Left colon (tissue), 2 donors: ENCODE data around the gene TCF12. TPM values are rescaled to one million over a fixed set of nuclear protein-coding genes. Genes with fewer than 3 reads are reported as not detected.
"Not testable (repeated sequence)": the region's sequence is repeated elsewhere in the genome, so short reads cannot be mapped to it uniquely, and the experiment has no call there.

Experiments used
- ATAC-seq: fragments of 200-7000 bp; cut with Tn5 transposase; one replicate; pipeline ENCODE4 v1.9.1; 2020; ENCODE audit warnings: mild to moderate bottlenecking, moderate library complexity
- DNase-seq, 2 donors: peaks; one replicate each; pipeline ENCODE4 v3.0.0-alpha.2; 2020
- intact Hi-C, 2 donors: fragments of 100-400 bp; cut with DNase I in 1 of 2; cut with micrococcal nuclease in 1 of 2; formaldehyde crosslinking; loops; one replicate each; pipeline versions ENCODE4 v1.11.2 to v1.14.0; 2022; cut with DNase I, micrococcal nuclease
- total RNA-seq, 2 donors: library from RNA; stranded (reverse); fragmentation: NEBNext Ultra II Directional; extraction: Animal tissue kit (Norgen Biotek cat#: 25700); gene quantifications; one replicate each; pipeline ENCODE4 v1.2.1, GENCODE V29; 2021
- donor health status: DM: no; HTN: no; CAD: no.
- donor health status: DM: yes; HTN: yes; CAD: no.

TCF12 gene
- total RNA-seq, 2 donors from 2014 or later: 80.5 to 82.8 TPM

- no peak for DNase-seq
- intact Hi-C loops: no loop called here
- no peak for ATAC-seq
Observed at GRCh38 chr15:56996093-56996492, 77.6 kb downstream of the TCF12 start.

GRCh38 chr15:56996746-56997470 is 78.5 kb downstream of the TCF12 start:
- no peak for DNase-seq
- ATAC-seq: no peak
- intact Hi-C loops: no loop called here

- DNase-seq (no peak), ATAC-seq (no peak)
- intact Hi-C loops: no loop called here
Observed at GRCh38 chr15:57003418-57003817, 85.0 kb downstream of the TCF12 start.

- DNase-seq (no peak), ATAC-seq (no peak)
- intact Hi-C loops: no loop called here
Observed at GRCh38 chr15:57005244-57005643, 86.8 kb downstream of the TCF12 start.

- ATAC-seq, DNase-seq, intact Hi-C loops: not testable (repeated sequence)
Observed at GRCh38 chr15:57007797-57008196, 89.4 kb downstream of the TCF12 start.

- ATAC-seq (no peak), DNase-seq (no peak)
- intact Hi-C loops: no loop called here
Observed at GRCh38 chr15:57010724-57011123, 92.3 kb downstream of the TCF12 start.

GRCh38 chr15:57012556-57012955 is 94.1 kb downstream of the TCF12 start:
- ATAC-seq (no peak), DNase-seq (no peak)
- intact Hi-C loops: no loop called here

GRCh38 chr15:57014896-57015295 is 96.5 kb downstream of the TCF12 start:
- DNase-seq, intact Hi-C loops, ATAC-seq: not testable (repeated sequence)

GRCh38 chr15:57015360-57015759 is 96.9 kb downstream of the TCF12 start:
- DNase-seq: no peak
- ATAC-seq: no peak
- intact Hi-C loops: no loop called here

GRCh38 chr15:57015897-57016296 is 97.5 kb downstream of the TCF12 start:
- intact Hi-C loops: no loop called here
- ATAC-seq (no peak), DNase-seq (no peak)

GRCh38 chr15:57017024-57017423 is 98.6 kb downstream of the TCF12 start:
- ATAC-seq (peak; percentile 39), DNase-seq (no peak)

GRCh38 chr15:57018151-57018550 is 99.7 kb downstream of the TCF12 start:
- intact Hi-C loops: no loop called here

More at GRCh38 chr15:57017024-57017423, 98.6 kb downstream of the TCF12 start:
- intact Hi-C loops: no loop called here

GRCh38 chr15:57019496-57020160 is 101.2 kb downstream of the TCF12 start:
- no peak for DNase-seq
- ATAC-seq: peak; percentile 51
- intact Hi-C loops: no loop called here

More at GRCh38 chr15:57018151-57018550, 99.7 kb downstream of the TCF12 start:
- DNase-seq (no peak), ATAC-seq (no peak)

GRCh38 chr15:57025264-57025926 is 107.0 kb downstream of the TCF12 start:
- ATAC-seq: no peak
- intact Hi-C loops: no loop called here
- DNase-seq: no peak

GRCh38 chr15:57026016-57026592 is 107.7 kb downstream of the TCF12 start:
- intact Hi-C loops: no loop called here
- DNase-seq (no peak), ATAC-seq (no peak)

GRCh38 chr15:57027596-57027995 is 109.2 kb downstream of the TCF12 start:
- intact Hi-C loops: no loop called here
- ATAC-seq (no peak), DNase-seq (no peak)

- no peak for DNase-seq
- intact Hi-C loops: no loop called here
- ATAC-seq: no peak
Observed at GRCh38 chr15:57028176-57028575, 109.7 kb downstream of the TCF12 start.

GRCh38 chr15:57030011-57030410 is 111.6 kb downstream of the TCF12 start:
- intact Hi-C loops: no loop called here
- no peak for DNase-seq
- ATAC-seq: no peak

- DNase-seq: no peak
- no peak for ATAC-seq
- intact Hi-C loops: no loop called here
Observed at GRCh38 chr15:57031082-57031481, 112.6 kb downstream of the TCF12 start.

GRCh38 chr15:57031605-57032004 is 113.2 kb downstream of the TCF12 start:
- ATAC-seq (no peak), DNase-seq (no peak)

More at GRCh38 chr15:57031605-57032004, 113.2 kb downstream of the TCF12 start:
- intact Hi-C loops: no loop called here
